Heart left ventricle (tissue), 13 donors: ENCODE results near the gene PICALM.
"Not testable (repeated sequence)": the region's sequence is repeated elsewhere in the genome, so short reads cannot be mapped to it uniquely, and the experiment has no call there.

Experiments
- POLR2A ChIP-seq, 2 donors: fragments of 450-650 bp; IDR thresholded peaks; one replicate each; pipeline ENCODE4 v1.6.1; 2017; ENCODE audit warnings: antibody characterized with exemption in 2 of 2, mild to moderate bottlenecking in 2 of 2, moderate library complexity in 2 of 2
- TF ChIP-seq, protein P1 (sequence below), 12 donors: fragments of 200-600 bp; sonication (generic) in 4 of 12; IDR thresholded peaks; one replicate each; pipeline versions ENCODE4 v1.5.0 to v1.8.0; 2018 to 2022; ENCODE audit warnings: antibody characterized with exemption in 12 of 12, mild to moderate bottlenecking in 5 of 12
- donor health status: ischemic (EF 13 %, LVEDD 7.1; RV severe dilation, severe dysfunction).
- donor health status: DM: no; HTN: yes; CAD: no.
- donor health status: DM: no; HTN: no; CAD: no.
- donor health status: ischemic (EF 25% LVEDD 6.9; RV normal size, moderate dysfunction).
- donor health status: ischemic (EF 25% LVEDD 5.7; RV mildly dilated, moderate dysfunction).
- donor health status: ischemic (EF 35%, LVEDD 5.7; RV mildly dilated, moderate dysfunction).
- donor health status: nonischemic (EF 11% LVEDD 7.7; RV severe dilation, severe dysfunction).
- donor health status: DM: yes; HTN: yes; CAD: no.
- donor health status: PGD.
- donor health status: ischemic (EF 29% LVEDD 5.4; RV normal size, mild dysfunction).
- donor health status: nonischemic (EF 23%, LVEDD 6.1; RV moderate dilation, normal function).

- TF ChIP-seq, protein P1, sequence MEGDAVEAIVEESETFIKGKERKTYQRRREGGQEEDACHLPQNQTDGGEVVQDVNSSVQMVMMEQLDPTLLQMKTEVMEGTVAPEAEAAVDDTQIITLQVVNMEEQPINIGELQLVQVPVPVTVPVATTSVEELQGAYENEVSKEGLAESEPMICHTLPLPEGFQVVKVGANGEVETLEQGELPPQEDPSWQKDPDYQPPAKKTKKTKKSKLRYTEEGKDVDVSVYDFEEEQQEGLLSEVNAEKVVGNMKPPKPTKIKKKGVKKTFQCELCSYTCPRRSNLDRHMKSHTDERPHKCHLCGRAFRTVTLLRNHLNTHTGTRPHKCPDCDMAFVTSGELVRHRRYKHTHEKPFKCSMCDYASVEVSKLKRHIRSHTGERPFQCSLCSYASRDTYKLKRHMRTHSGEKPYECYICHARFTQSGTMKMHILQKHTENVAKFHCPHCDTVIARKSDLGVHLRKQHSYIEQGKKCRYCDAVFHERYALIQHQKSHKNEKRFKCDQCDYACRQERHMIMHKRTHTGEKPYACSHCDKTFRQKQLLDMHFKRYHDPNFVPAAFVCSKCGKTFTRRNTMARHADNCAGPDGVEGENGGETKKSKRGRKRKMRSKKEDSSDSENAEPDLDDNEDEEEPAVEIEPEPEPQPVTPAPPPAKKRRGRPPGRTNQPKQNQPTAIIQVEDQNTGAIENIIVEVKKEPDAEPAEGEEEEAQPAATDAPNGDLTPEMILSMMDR (IDR thresholded peaks at IDR 0.05), result not testable (repeated sequence)
- TF ChIP-seq POLR2A (IDR thresholded peaks at IDR 0.05), result not testable (repeated sequence)
Observed at GRCh38 chr11:85952108-85952485, 116.8 kb downstream of the PICALM start.
